GM19328 (cell line): Measurements from ENCODE around the gene NALCN.
A peak's percentile ranks its signal among the peaks of the same experiment; 100 is the strongest.

ENCODE experiments used
- ATAC-seq: cut with Tn5 transposase; IDR thresholded peaks from one replicate; pipeline ENCODE4 v1.9.1; 2021; ENCODE audit warnings: mild to moderate bottlenecking, moderate library complexity; ENCODE audit not compliant: unreplicated experiment

Gene NALCN

GRCh38 chr13:101210774-101211173 is 205.5 kb downstream of the NALCN start:
- no peak for ATAC-seq

- no peak for ATAC-seq
These were observed 207.0 kb downstream of the NALCN start for GRCh38 chr13:101209206-101209893.

GRCh38 chr13:101205408-101205807 is 210.9 kb downstream of the NALCN start:
- ATAC-seq, result no peak

GRCh38 chr13:101204270-101205020 is 211.9 kb downstream of the NALCN start:
- no peak for ATAC-seq

GRCh38 chr13:101202590-101202989 is 213.7 kb downstream of the NALCN start:
- no peak for ATAC-seq

GRCh38 chr13:101190976-101191375 is 225.3 kb downstream of the NALCN start:
- no peak for ATAC-seq

GRCh38 chr13:101190337-101190736 is 226.0 kb downstream of the NALCN start:
- ATAC-seq, result no peak

- ATAC-seq, result no peak
These were observed 230.7 kb downstream of the NALCN start for GRCh38 chr13:101185606-101186005.

- no peak for ATAC-seq
These were observed 235.1 kb downstream of the NALCN start for GRCh38 chr13:101181076-101181685.

GRCh38 chr13:101179021-101179420 is 237.3 kb downstream of the NALCN start:
- no peak for ATAC-seq

GRCh38 chr13:101178406-101178805 is 237.9 kb downstream of the NALCN start:
- no peak for ATAC-seq

GRCh38 chr13:101170306-101170705 is 246.0 kb downstream of the NALCN start:
- ATAC-seq, result no peak

- no peak for ATAC-seq
These were observed 259.0 kb downstream of the NALCN start for GRCh38 chr13:101157261-101157660.

GRCh38 chr13:101155920-101156319 is 260.4 kb downstream of the NALCN start:
- ATAC-seq, result no peak

GRCh38 chr13:101152184-101152583 is 264.1 kb downstream of the NALCN start:
- no peak for ATAC-seq

GRCh38 chr13:101150998-101151397 is 265.3 kb downstream of the NALCN start:
- no peak for ATAC-seq

GRCh38 chr13:101149735-101150384 is 266.4 kb downstream of the NALCN start:
- ATAC-seq, result no peak

- no peak for ATAC-seq
These were observed 270.0 kb downstream of the NALCN start for GRCh38 chr13:101146101-101146898.

- ATAC-seq, result peak; percentile 58
These were observed 271.4 kb downstream of the NALCN start for GRCh38 chr13:101144808-101145419.

- no peak for ATAC-seq
These were observed 275.4 kb downstream of the NALCN start for GRCh38 chr13:101140936-101141335.
